GM19239 (cell line): ENCODE measurements around the gene CGRRF1.
A peak's percentile ranks its signal among the peaks of the same experiment; 100 is the strongest.

Experiments
- DNase-seq: peaks from one replicate; pipeline ENCODE4 v3.0.0; 2011; ENCODE audit warnings: low spot score; ENCODE audit not compliant: insufficient read length
- FAIRE-seq: peaks from 2 replicates; lab custom pipeline; 2011; peaks lifted over from hg19 to GRCh38; lab: Jason Lieb, UNC

The CGRRF1 gene

DNA sequence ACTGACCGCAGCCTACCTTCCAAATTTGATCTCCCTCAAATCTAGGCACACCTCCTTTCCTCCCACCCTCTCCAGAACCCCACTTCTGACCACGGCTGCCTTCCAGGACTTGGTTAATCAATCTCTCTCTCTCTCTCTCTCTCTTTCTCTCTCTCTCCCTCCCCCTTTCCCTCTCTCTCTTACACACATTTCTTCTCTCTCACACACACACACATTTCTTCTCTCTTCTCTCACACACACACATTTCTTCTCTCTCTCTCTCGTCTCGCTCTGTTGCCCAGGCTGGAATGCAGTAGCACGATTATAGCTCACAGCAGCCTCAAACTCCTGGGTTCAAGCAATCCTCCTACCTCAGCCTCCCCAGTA lies 20.4 kb upstream of the CGRRF1 start:
- DNase-seq, result no peak

DNA sequence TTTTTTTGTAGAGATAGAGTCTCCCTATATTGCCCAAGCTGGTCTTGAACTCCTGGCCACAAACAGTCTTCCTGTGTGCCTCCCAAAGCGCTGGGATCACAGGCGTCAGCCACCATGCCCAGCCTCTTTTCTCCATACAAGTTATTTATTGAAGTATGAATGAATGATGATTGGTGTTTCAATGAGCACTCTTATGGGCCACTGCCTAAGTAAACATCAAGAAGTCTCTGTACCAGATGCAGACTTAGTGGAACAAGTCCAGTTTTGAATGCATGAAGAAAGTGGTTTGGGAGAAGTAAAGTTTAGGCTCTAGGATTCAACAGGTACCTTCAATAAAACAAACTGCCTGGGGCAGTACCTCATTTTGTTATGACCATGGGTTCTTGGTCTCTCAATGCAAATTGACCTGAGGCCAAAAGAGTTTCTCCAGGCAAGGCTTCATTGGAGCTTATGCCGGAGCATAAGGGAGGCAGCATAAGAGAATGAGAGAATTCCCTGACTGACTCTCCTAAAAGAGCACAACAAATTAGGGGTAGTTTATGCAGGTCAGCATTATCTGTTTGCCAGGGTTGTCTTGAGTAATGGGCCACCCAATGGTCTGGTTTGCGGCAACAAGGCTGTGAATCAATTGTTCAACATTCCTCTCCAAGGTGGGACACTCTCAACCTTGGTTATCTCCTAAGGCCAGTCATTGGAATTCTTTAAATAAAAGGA lies 19.8 kb upstream of the CGRRF1 start:
- DNase-seq, result no peak
- FAIRE-seq, result no peak

More for the DNA sequence above, 20.4 kb upstream of the CGRRF1 start:
- FAIRE-seq, result no peak

DNA sequence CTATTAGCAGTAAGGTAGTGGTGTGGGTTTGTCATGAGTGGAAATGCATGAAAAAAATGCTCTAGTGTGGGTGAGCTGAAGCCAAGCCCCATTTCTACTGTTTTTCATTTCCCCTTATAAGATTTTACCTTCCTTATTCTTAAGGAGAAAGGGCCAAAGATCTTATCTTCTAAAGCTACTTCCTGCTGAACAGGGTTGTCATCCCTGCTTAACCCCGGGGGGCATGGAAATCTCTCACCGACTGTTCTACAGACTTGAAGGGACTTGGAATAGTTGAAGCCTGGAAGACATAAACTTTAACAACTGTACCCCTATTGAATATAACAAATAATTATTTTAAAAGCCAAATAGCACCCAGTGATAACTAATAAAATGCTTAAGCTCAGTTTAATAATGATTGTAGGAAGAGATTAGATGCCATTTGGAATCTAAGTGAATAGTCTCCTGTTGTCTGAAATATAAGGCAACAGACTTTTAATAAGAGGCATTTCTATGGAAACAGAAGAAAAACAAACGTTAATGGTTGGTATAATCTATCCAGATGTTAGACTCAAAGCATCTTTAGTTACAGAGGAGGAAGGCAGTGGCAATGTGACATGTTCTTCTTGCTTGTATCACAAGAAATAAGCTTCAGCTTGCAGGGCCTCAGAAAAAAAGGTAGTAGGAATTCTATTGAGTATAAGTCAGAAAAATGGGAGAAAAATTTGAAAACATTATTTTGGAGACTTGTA lies 19.1 kb upstream of the CGRRF1 start:
- no peak for FAIRE-seq
- DNase-seq, result no peak

DNA sequence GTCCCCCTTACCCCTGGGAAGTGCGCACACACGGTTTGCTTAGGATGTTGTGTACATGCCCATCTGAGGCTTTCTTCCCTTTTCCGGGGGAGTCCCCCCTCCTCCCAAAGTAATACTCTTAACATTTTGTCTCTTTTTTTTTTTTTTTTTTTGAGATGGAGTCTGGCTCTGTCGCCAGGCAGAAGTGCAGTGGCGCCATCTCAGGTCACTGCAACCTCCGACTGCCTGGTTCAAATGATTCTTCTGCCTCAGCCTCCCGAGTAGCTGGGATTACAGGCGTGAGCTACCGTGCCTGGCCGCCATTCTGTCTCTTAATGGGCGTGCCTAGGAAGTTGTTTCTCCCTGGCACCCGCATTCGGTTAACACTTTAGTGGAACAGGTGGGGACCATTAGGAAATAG lies 16.4 kb upstream of the CGRRF1 start:
- no peak for DNase-seq

DNA sequence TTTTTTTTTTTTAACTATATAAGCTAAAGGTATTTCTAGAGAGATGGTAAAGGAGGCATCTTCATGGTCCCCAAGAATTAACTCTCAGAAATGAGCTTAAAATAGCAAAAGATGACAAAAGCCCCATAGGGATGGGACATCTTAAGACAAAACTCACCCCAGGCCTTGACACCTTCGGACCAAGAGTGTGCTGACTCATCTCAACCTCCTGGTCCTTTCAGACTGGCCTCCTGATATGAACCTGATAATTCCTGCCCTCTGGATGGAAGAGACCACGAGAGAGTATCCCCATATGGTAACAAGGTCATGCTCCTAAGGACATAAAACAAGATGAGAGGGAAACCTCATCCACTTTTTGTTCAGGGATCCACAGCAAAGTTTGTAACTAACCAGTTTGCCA lies 12.5 kb upstream of the CGRRF1 start:
- no peak for DNase-seq
- no peak for FAIRE-seq

More for the DNA sequence above, 16.4 kb upstream of the CGRRF1 start:
- no peak for FAIRE-seq

DNA sequence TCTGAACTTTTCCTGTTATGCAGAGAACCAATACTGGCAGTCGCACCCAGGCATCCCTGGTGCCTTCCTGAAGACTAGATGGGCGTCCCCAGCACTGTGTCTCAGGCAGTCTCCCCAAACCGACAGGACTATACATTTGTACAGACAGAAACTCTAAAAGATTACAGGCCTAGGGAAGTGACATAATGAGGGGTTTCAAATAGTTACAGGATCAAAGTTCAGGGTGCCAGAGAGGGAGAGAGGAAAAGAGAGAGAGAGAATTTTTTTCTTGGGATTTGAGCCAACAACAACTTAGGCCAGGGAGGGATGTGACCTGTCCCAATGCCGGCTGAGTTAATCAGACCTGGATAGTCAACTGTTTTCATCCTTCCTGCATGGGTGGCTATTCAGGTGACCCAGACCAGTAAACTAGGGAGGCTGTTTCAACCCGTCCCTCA lies 11.6 kb upstream of the CGRRF1 start:
- FAIRE-seq, result no peak
- no peak for DNase-seq

DNA sequence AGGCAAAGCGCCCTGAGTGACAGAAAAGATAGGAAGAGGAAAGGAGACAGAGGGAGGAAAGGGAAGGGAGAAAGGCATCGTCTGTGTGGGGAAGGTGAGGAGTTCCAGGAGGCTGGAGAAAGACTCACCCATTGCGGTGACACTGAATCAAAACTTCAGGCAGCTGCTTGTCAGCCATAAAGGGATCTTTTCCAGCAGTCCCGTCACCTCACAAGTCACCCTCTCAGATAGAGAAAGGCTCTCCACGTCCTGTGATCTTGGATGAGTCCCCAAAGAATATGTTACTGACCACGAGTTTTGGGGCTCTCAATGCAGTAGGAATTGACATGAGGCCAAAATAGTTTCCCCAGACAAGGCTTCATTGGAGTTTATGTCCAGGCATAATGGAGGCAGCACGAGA lies 11.1 kb upstream of the CGRRF1 start:
- FAIRE-seq, result no peak
- no peak for DNase-seq

DNA sequence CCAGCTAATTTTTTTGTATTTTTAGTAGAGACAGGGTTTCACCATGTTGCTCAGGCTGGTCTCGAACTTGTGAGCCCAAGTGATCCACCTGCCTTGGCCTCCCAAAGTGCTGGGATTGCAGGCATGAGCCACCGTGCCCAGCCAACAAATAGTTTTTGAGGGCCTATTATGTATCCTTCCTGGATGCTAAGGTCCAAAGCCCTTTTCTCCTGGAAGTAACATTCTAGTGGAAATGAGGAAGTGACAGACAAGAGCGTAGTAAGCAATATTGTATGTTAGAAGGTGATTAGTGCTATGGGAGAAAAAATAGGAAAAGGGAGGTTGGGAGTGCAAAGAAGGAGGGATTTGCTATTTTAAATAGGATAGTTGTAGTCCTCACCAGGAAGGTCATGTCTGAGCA lies 9.0 kb upstream of the CGRRF1 start:
- FAIRE-seq, result no peak
- DNase-seq, result no peak

DNA sequence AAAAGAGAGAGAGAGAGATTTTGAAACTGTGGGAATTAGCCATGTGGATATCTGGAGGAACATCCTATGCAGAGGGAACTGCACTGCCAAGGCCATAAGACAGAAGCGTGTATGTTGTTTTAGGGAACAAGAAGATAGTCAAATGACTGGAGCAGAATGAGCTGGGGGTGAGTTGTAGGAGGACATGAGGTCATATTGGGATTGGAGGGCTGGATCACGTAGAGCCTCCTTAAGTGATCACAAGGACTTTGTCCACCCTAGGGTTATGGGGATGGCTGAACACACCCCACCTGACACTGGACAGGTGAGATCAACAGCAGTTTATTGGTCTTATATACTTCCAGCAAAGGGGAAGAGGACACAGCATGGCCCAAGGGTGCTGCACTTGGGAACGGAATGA lies 8.2 kb upstream of the CGRRF1 start:
- FAIRE-seq, result no peak
- DNase-seq, result no peak

DNA sequence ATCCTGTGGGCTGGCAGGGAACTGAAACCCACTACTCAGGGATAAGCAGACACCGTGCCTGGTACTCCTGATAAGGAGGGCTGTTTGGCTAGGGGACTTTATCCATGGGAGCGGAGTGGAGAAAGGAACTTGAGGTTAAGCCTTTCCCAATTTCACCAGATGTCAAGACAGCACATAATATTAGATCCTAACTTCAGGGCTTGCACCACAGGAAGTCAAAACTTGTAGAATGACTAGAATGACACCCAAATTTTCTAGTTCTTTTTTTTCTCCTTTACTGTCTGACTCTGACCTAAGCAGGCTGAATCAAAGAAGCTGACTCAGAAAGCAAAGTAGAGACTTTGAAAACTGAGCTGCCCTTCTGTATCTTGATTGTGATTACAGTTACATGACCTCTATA lies 7.1 kb upstream of the CGRRF1 start:
- no peak for DNase-seq
- no peak for FAIRE-seq

DNA sequence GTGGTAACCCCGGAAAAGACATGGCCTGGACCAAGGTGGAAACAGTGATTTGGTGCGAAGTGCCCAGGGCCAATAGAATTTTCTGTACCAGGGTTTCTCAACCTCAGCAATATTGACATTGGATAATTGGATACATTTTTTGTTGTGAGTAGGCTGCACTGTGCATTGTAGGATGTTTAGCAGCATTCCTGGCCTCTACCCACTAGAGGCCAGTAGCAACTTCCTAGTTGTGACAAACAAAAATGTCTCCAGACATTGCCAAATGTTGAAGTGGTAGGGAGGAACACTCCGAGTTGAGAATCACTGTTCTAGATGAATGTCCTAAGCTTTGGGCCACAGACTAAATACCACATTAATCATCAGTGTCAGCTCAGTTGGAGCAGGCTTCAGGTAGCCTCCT lies 6.2 kb upstream of the CGRRF1 start:
- FAIRE-seq (no peak), DNase-seq (no peak)

DNA sequence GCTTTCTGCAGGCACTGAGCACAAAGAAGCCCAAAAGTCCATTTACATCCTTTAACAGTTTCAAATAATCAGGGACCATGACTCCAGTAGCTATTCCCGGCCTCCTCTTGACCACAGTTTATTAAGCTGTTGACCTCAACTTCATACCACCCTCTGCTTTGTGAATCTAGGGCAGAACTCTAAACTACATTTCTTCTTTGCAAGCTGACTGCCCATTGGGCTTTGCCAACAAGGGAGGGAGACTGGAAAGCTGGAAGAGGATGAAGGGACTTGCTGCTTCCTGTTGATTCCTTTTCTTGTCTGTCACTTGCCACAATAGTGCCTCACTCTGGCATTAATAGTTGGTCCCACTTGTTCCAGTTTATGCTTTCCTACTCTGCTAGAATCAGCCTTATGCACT lies 2.7 kb downstream of the CGRRF1 start:
- DNase-seq (no peak), FAIRE-seq (no peak)

DNA sequence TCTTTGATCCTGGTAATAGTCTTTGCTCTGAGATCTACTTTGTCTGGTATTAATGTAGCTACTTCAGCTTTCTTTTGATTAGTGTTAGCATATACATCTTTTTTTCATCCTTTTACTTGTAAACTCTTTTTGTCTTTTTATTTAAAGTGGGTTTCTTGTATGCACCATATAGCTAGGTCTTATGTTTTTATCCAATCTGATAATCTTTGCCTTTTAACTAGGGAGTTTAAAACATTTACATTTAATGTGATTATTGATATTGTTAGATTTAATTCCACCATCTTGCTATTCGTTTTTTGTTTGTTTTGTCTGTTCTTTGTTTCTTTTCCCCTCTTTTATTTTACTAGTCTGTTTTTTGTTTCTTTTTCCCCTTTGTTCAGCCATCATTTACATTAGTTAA lies 6.0 kb downstream of the CGRRF1 start:
- FAIRE-seq (no peak), DNase-seq (no peak)

DNA sequence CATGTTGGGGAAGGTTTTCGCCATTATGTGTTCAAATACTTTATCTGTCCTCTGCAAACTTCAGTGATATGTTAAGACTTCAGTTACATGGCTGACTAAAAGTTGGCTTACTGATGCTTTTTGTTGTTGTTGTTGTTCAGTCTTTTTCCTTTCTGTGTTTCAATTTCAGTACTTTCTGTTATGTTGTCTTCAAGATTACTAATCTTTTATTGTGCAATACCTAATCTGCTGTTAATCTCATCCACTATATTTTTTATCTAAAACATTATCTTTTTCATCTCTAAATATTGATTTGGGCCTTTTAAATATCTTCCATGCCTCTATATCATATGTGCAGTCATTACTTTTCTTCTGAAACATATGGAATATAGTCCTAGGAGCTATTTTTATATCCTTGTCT lies 7.0 kb downstream of the CGRRF1 start:
- DNase-seq (no peak), FAIRE-seq (no peak)

DNA sequence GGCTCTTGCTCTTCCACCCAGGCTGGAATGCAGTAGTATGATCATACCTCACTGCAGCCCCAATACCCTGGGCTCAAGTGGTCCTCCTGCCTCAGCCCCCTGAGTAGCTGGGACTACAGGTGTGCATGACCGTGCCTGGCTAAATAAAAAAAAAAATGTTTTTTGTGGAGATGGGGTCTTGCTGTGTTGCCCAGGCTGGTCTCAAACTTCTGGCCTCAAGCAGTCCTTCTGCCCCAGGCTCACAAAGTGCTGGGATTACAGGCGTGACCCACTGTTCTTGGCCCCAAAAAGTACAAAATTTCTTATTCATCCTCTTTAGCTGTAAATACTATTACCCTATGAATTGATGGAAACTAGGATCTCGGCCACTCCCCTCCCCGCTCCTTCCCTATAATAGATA lies 14.7 kb downstream of the CGRRF1 start:
- DNase-seq (no peak), FAIRE-seq (no peak)

DNA sequence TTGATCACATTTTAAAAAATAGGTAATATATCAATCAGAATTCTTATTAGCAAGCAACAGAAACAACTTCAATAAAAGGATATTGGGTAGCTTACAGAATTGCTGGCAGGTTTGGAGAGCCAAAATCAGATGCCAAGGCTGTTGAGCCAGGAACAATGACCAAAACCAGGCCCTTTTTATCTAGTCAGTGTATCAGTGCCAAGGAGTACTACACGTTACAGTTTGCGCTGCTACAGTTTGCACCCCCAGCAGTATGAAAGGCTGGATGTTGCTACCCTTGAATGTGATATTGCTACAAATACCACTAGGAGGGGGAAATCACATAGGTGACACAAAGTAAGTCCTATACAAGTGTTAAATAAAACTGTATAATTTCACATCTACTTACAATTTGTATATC lies 19.3 kb downstream of the CGRRF1 start:
- FAIRE-seq (no peak), DNase-seq (no peak)

DNA sequence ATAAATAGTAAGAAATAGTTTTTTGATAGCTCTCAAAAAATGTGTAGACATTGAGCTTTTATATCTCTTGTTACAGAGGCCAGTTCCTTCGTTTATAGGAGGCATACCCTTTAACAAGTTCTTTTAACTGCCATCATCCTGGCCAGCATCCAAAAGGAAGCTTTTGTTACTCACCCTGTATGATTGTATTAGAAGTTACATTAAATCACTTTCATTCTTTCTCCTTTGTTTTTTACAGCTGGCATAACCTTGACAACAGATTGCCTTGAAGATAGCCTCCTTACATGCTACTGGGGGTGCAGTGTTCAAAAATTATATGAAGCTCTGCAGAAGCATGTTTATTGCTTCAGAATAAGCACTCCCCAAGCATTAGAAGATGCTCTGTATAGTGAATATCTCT lies 20.1 kb downstream of the CGRRF1 start:
- FAIRE-seq (no peak), DNase-seq (no peak)

DNA sequence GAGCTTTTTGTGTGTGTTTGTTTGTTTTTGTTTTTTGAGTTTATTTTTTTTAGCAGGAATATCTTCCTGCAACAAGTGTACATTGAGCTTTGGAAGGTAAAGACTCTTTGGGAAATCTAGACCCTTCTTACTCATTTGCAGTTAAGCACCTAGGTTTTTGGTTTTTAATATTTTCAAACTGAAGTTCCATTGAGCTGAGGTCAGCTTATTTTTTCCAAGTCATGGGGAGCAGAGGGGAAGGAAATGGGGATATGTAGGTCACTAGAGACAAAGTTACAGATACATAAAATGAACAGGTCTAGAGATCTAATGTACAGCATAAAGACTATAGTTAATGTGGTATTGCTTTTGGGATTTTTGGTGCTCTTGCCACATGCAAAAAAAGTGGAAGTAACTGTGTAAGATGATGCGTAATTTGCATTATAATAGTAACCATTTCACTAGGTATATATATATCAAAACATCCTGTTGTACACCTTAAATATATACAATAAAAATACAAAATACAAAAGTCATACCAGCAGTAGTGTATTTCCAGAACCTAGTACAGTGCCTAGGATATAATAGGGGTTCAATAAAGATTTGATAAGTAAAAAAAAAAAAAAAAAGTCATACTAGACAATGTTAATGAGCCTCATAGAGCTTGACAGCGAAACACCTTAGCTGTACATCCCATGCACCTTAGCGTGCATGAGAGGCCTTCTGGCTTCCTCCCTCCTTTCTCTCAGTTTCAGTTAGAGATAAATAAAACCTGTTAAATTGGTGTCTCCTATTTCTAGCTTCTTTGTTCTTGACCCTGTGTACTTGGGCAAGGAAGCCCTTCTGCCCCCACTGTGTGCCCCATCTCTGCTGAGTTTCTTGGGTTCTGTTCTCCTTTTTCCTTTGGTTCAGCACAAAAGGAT lies 22.7 kb downstream of the CGRRF1 start:
- DNase-seq (no peak), FAIRE-seq (peak; percentile 88)

DNA sequence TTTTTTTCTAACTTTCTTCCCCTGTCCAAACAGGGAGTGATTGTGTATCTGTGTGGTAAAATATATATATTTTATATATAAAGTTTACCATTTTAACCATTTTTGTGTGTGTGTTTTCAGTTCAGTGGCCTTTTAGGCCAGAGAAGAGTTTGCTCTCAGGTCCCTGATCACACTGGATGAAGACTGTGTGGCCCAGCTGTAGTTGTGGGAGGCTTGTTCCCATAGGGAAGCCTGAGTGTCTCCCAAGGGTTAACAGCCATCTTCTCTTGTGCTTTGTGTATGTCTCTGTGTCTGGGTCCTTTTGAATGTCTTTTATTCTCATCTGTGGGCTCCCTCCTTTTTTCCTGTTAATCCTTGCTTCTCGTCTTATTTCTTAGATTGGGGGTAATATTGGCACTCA lies 23.4 kb downstream of the CGRRF1 start:
- FAIRE-seq (peak; percentile 76), DNase-seq (no peak)

DNA sequence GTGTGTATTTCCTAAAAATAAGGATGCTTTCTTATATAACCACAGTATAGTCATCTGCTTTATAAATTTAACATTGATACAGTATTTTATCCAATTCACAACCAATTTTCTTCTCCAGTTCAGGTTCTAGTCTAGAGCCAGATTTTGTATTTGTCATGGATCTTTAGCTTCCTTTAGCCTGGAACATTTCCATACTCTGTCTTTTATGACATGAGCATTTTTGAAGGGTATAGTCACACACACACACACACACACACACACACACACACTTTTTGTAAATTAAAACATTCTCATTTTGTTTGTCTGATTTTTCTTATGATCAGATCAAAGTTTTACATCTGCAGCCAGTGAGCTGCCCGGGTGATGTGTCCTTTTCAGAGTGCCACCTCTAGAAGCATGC lies 25.4 kb downstream of the CGRRF1 start:
- no peak for DNase-seq
- FAIRE-seq, result no peak

DNA sequence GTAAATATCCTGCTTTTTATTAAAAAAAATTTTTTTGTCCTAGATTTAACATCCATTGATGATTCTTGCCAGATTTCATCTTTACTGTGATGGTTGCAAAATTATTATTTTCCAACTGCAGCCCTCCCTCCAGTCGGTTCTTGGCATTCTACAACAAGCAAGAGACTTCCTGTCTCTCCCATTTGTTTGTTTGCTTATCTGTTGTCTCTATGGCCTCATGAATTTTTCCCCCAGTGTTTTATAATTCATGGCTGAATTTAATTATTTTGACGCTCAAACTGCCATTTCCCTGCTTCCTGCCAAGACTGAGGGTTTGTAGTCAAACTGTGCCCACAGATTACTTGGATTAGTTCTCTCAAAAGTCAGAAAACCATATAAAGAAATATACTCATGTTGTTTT lies 25.9 kb downstream of the CGRRF1 start:
- no peak for FAIRE-seq
- DNase-seq, result no peak
